Esophagus muscularis mucosa (tissue), 3 donors: Measurements from ENCODE around the gene OTX2.

Experiments
- POLR2A ChIP-seq: fragments of 450-650 bp; IDR thresholded peaks from one replicate; pipeline ENCODE4 v1.6.1; 2017; ENCODE audit warnings: antibody characterized with exemption, moderate library complexity, mild to moderate bottlenecking, low read depth
- POLR2AphosphoS5 ChIP-seq, 2 donors: sonication (generic); formaldehyde crosslinking; IDR thresholded peaks; one replicate each; pipeline ENCODE4 v1.6.1; 2017; ENCODE audit warnings: antibody characterized with exemption in 2 of 2
- TF ChIP-seq, protein P1 (sequence below), 3 experiments: fragments of 200-600 bp in 2 of 3; fragments of 450-650 bp in 1 of 3; sonication (generic) in 2 of 3; IDR thresholded peaks; one replicate each; pipeline ENCODE4 v1.5.1; 2017 to 2019; ENCODE audit warnings: antibody characterized with exemption in 3 of 3, mild to moderate bottlenecking in 2 of 3, moderate library complexity in 1 of 3

DNA sequence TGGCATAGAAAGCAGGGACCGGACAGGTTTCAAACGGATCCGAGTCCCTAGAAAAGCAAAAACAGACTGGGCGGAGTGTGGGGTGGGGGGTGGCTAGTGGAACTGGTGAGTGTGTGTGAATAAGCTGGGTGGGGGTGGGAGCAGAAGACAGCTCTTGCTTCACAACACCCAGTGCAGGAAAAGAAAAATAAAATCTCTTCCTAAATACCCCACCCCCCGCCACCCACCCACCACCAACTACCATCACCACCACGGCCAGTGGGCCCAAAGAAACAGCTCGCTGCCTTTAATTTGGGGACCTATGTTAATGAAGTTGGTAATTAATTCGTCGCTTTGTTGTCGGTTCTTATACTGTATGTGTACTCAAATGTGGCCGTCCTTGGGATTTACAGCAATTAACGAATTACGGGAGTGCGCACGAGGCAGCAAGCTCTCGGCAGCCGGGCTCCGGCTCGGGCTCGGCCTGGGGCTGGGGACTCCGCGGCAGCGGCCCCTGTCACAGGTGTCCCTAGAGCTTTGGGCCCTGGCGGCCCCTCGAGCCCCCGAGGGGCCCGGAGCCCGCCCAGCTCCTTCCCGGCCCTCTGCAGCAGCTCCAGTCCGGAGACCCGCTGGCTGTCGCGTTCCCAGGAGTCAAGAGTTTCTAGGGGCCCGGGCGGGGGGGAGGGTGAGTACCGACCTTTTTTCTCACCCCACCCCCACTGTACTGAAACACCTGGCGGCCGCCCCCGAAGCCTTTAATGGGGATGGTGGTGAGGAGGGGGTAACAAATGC, 1.5 kb upstream of the OTX2 start:
- TF ChIP-seq, protein P1, sequence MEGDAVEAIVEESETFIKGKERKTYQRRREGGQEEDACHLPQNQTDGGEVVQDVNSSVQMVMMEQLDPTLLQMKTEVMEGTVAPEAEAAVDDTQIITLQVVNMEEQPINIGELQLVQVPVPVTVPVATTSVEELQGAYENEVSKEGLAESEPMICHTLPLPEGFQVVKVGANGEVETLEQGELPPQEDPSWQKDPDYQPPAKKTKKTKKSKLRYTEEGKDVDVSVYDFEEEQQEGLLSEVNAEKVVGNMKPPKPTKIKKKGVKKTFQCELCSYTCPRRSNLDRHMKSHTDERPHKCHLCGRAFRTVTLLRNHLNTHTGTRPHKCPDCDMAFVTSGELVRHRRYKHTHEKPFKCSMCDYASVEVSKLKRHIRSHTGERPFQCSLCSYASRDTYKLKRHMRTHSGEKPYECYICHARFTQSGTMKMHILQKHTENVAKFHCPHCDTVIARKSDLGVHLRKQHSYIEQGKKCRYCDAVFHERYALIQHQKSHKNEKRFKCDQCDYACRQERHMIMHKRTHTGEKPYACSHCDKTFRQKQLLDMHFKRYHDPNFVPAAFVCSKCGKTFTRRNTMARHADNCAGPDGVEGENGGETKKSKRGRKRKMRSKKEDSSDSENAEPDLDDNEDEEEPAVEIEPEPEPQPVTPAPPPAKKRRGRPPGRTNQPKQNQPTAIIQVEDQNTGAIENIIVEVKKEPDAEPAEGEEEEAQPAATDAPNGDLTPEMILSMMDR (IDR thresholded peaks at IDR 0.05): no peak
- TF ChIP-seq POLR2AphosphoS5 (IDR thresholded peaks at IDR 0.05): no peak
- TF ChIP-seq POLR2A: no peak
